Activated CD8-positive, alpha-beta T cell treated with anti-CD3 and anti-CD28 coated beads for 36 hours (primary cell): ENCODE results near the gene ZFHX3. TPM values are rescaled to one million over a fixed set of nuclear protein-coding genes. Genes with fewer than 3 reads are reported as not detected.

Source experiments
- ATAC-seq: fragments of 200-7000 bp; cut with Tn5 transposase; one replicate; pipeline ENCODE4 v1.10.0; 2021; ENCODE audit warnings: mild to moderate bottlenecking, moderate library complexity
- CTCF ChIA-PET: fragments of 350-600 bp; sonication (Branson Sonifier 250); formaldehyde crosslinking; loops from one replicate; lab custom pipeline; 2021; ENCODE audit warnings: antibody characterized with exemption; lab: Charles Lee
- POLR2A ChIA-PET: fragments of 350-600 bp; sonication (Branson Sonifier 250); formaldehyde crosslinking; loops from one replicate; lab custom pipeline; 2021; ENCODE audit warnings: antibody characterized with exemption; lab: Charles Lee
- DNase-seq: peaks from one replicate; pipeline ENCODE4 v3.0.0-alpha.2; 2020
- H3K27ac Mint-ChIP-seq: one replicate; pipeline ENCODE4 v1.8.0; 2021; ENCODE audit warnings: mild to moderate bottlenecking, mixed read lengths
- H3K27me3 Mint-ChIP-seq: one replicate; pipeline ENCODE4 v1.8.0; 2021; ENCODE audit warnings: mixed read lengths
- H3K36me3 Mint-ChIP-seq: one replicate; pipeline ENCODE4 v1.8.0; 2021; ENCODE audit warnings: low read depth, mixed read lengths
- H3K4me1 Mint-ChIP-seq: one replicate; pipeline ENCODE4 v1.8.0; 2021; ENCODE audit warnings: low read depth, mixed read lengths
- H3K4me3 Mint-ChIP-seq: one replicate; pipeline ENCODE4 v1.8.0; 2021; ENCODE audit warnings: mild to moderate bottlenecking, moderate library complexity, mixed read lengths
- H3K9me3 Mint-ChIP-seq: one replicate; pipeline ENCODE4 v1.8.0; 2021; ENCODE audit warnings: mixed read lengths
- intact Hi-C: fragments of 100-400 bp; cut with micrococcal nuclease; formaldehyde crosslinking; loops from one replicate; pipeline ENCODE4 v1.10.0; 2022
- total RNA-seq, 2 experiments: library from RNA; stranded (reverse); gene quantifications; one replicate each; pipeline ENCODE4 v1.2.3, GENCODE V29; 2021
- TF ChIP-seq, protein P1 (sequence below): fragments of 200-600 bp; IDR thresholded peaks from one replicate; pipeline ENCODE4 v1.8.0; 2022; ENCODE audit warnings: antibody characterized with exemption, mild to moderate bottlenecking

The ZFHX3 gene
- total RNA-seq, 2 experiments from 2014 or later = 0.16 to 0.25 TPM

DNA sequence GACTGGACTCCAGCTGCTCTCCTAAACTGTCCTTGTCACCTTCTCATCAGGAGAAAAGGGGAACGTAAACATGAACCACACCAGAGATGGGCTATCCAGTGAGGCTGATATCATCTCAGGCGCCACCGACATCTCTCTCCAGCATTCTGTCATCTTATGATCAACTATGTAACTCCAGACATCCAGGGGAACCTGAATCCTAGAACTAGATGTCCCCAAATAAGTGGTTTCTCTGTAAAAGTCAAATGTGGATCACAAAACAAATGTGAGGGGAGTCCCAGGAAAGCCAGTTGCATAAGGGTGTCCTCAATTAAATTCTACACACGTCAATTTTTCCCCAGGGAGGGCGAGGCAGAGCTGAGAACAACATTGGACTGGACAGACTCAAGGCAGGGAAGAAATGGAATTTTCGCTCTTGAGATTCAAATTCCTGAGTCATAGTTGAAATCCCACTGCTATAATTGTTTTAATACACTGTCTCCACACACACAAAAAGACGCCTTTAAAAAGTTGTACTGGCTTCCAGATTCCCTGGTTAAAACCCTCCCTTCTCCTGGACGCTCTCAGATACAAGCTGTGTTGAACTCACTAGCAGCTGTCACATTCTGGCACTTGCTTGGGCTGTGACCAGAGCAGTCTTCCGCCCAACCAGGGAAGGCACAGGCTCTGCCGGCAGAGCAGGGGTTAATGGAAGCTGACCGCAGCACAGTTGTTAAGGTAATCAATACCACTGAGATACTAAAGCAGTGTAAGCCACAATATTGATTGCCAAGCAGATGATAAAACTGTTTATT, 62.6 kb downstream of the ZFHX3 start:
- ATAC-seq (no peak), DNase-seq (no peak)
- Mint-ChIP-seq H3K4me3 (no peak overlapping the region), H3K27me3 (no peaks in the 10 kb centered on the region), H3K9me3 (no peaks in the 10 kb centered on the region), H3K4me1 (no peaks in the 10 kb centered on the region), H3K27ac (no peak overlapping the region), H3K36me3 (no peaks in the 10 kb centered on the region)
- POLR2A ChIA-PET = no interaction called here
- intact Hi-C loops = no loop called here
- CTCF ChIA-PET = no interaction called here
- TF ChIP-seq, protein P1, sequence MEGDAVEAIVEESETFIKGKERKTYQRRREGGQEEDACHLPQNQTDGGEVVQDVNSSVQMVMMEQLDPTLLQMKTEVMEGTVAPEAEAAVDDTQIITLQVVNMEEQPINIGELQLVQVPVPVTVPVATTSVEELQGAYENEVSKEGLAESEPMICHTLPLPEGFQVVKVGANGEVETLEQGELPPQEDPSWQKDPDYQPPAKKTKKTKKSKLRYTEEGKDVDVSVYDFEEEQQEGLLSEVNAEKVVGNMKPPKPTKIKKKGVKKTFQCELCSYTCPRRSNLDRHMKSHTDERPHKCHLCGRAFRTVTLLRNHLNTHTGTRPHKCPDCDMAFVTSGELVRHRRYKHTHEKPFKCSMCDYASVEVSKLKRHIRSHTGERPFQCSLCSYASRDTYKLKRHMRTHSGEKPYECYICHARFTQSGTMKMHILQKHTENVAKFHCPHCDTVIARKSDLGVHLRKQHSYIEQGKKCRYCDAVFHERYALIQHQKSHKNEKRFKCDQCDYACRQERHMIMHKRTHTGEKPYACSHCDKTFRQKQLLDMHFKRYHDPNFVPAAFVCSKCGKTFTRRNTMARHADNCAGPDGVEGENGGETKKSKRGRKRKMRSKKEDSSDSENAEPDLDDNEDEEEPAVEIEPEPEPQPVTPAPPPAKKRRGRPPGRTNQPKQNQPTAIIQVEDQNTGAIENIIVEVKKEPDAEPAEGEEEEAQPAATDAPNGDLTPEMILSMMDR = no peak

DNA sequence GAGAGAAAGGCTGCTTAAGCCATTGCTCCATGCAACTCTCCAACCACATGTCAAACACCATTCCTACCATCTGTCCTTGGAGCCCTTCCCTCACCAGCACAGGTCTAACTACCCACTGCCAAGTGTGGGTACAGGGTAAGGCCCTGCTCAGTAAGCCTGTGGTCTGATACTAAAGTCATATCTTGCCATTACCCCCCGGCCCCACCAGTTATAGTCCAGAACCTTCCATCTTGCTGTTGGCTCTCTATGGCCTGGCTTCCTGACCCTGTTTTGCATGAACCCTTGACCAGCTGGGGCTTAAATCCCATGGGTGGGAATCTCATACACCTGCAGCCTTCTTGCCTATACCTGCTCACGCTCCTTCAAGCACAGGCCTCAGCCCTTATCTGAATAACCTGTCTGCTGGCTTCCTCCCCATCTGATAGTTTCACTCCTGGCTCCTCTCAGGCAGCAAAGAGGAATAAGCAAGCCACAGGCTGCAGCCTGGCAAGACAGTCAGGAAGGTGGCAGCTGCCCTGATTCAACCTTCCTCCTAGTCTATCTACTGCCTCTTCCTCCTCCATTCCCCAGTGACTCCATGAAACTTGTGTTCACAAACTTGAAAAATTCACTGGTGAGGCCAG, 64.1 kb downstream of the ZFHX3 start:
- ATAC-seq (no peak), DNase-seq (no peak)
- H3K27me3 Mint-ChIP-seq = no peaks in the 10 kb centered on the region
- H3K4me1 Mint-ChIP-seq = no peaks in the 10 kb centered on the region
- no peak overlapping the region for H3K27ac Mint-ChIP-seq
- intact Hi-C loops = no loop called here
- H3K9me3 Mint-ChIP-seq = no peaks in the 10 kb centered on the region
- no peak overlapping the region for H3K4me3 Mint-ChIP-seq
- no peaks in the 10 kb centered on the region for H3K36me3 Mint-ChIP-seq
- TF ChIP-seq, protein P1 = no peak
- ChIA-PET POLR2A (no interaction called here), CTCF (interaction anchor here (1.5 kb wide), 1 partner anchor 11 kb away, joined by 6 read pairs; no protein-coding TSS in a partner anchor)

- POLR2A ChIA-PET = no interaction called here
- intact Hi-C loops = no loop called here
- TF ChIP-seq, protein P1 = no peak
- no peak for ATAC-seq
- CTCF ChIA-PET = interaction anchor here (1.5 kb wide), 1 partner anchor 12 kb away, joined by 6 read pairs; no protein-coding TSS in a partner anchor
- Mint-ChIP-seq H3K27me3 (no peaks in the 10 kb centered on the region), H3K36me3 (no peaks in the 10 kb centered on the region), H3K4me1 (no peaks in the 10 kb centered on the region), H3K4me3 (no peak overlapping the region), H3K27ac (no peak overlapping the region), H3K9me3 (no peaks in the 10 kb centered on the region)
- DNase-seq = no peak
Measured at GRCh38 chr16:72983241-72983640, 64.7 kb downstream of the ZFHX3 start.

- Mint-ChIP-seq H3K36me3 (no peaks in the 10 kb centered on the region), H3K4me3 (no peak overlapping the region), H3K9me3 (no peaks in the 10 kb centered on the region), H3K27me3 (no peaks in the 10 kb centered on the region), H3K27ac (no peak overlapping the region), H3K4me1 (no peaks in the 10 kb centered on the region)
- intact Hi-C loops = no loop called here
- ATAC-seq = no peak
- DNase-seq = no peak
- TF ChIP-seq, protein P1 = no peak
- CTCF ChIA-PET = interaction anchor here (0.6 to 0.8 kb wide), 2 partner anchors 148 to 1295 kb away, joined by 3 read pairs; no protein-coding TSS in a partner anchor
- POLR2A ChIA-PET = interaction anchor here (1.0 kb wide), 1 partner anchor 15 kb away, joined by 3 read pairs; no protein-coding TSS in a partner anchor
Measured at GRCh38 chr16:72979974-72980373, 68.0 kb downstream of the ZFHX3 start.

DNA sequence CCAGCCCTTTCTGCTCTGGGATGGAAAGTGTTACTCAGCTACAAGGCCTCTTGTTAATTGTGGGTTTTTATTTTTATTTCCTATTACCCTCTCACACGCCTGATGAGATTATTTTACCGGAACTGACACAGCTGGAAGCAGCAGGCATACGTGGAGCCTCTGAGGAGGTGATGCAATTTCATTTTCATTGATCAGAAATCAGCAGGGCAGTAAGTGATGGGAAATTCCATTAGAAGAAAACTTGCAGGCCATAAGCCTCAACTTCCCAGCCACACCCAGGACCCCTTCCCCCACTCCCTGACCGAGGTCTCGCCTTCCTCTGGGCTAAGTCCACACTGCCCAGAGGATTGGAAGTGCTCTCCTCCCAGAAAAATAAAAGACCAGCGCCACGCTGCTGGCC, 69.7 kb downstream of the ZFHX3 start:
- no peak for DNase-seq
- Mint-ChIP-seq H3K4me1 (no peaks in the 10 kb centered on the region), H3K9me3 (no peaks in the 10 kb centered on the region), H3K27ac (no peak overlapping the region), H3K36me3 (no peaks in the 10 kb centered on the region), H3K4me3 (no peak overlapping the region), H3K27me3 (no peaks in the 10 kb centered on the region)
- intact Hi-C loops = no loop called here
- ATAC-seq = no peak
- ChIA-PET CTCF (no interaction called here), POLR2A (no interaction called here)
- TF ChIP-seq, protein P1 = no peak
